GM19023 (cell line): ENCODE measurements around the gene EVA1C.
"Not testable (repeated sequence)": the region's sequence is repeated elsewhere in the genome, so short reads cannot be mapped to it uniquely, and the experiment has no call there.

ENCODE experiments used
- ATAC-seq: cut with Tn5 transposase; IDR thresholded peaks from one replicate; pipeline ENCODE4 v1.9.1; 2021; ENCODE audit warnings: mild to moderate bottlenecking, moderate library complexity; ENCODE audit not compliant: unreplicated experiment

Gene EVA1C

DNA sequence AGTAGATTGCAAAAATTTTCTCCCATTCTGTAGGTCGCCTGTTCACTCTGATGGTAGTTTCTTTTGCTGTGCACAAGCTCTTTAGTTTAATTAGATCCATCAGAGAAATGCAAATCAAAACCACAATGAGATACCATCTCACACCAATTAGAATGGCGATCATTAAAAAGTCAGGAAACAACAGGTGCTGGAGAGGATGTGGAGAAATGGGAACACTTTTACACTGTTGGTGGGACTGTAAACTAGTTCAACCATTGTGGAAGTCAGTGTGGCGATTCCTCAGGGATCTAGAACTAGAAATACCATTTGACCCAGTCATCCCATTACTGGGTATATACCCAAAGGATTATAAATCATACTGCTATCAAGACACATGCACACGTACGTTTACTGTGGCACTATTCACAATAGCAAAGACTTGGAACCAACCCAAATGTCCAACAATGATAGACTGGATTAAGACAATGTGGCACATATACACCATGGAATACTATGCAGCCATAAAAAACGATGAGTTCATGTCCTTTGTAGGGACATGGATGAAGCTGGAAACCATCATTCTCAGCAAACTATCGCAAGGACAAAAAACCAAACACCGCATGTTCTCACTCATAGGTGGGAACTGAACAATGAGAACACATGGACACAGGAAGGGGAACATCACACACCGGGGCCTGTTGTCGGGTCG is 21.8 kb upstream of the EVA1C start:
- not testable (repeated sequence) for ATAC-seq

- ATAC-seq, result no peak
Measured at GRCh38 chr21:32391755-32392154, 20.8 kb upstream of the EVA1C start.

DNA sequence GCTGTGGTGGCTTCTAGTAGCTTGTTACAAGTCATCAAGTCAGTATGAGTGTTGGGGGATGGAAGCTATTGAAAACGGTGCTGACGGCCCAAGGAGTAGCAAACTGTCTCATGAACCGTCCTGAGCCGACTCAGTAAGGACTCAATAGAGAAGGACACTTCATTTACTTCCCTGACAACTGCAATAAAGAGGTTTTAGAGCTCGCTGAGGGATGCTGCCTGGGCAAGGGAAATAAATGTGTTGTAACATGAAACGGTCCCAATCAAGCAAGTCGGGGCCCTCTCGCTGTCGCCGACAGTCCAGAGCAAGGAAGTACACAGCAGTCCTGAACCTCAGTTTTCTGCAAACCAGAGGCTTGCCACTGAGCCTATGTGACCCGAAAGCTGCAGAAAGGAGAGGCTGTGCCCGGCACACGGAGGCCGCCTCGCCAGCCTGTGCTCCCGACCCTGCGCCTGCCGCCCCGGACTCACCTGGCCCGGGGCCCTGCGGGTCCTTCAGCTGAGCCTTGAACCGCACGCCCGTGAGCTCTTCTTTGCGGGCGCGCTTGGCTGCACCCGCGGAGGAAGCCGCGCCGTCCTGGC is 20.1 kb upstream of the EVA1C start:
- ATAC-seq, result no peak

- ATAC-seq, result peak; percentile 97
Measured at GRCh38 chr21:32392880-32393676, 19.4 kb upstream of the EVA1C start, which contains the start of gene URB1. Gene URB1 (minus strand): TSS chr21:32393012. CDS start chr21:32392910, 102 bp downstream.

DNA sequence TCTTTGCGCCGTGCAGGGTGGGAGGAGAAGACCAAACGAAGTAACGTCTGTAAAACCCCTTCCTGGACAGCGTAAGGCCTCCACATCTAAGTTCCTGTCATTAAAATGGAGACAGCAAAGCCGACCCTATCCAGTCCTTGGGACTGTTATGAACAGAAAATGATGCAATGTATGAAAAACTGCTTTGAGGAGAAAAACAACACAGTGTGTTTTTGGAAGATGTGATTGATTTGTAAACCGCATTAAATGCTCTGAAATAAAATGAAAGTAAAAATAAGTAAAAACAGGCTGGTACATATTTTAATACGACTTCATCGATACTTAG is 18.9 kb upstream of the EVA1C start:
- no peak for ATAC-seq

DNA sequence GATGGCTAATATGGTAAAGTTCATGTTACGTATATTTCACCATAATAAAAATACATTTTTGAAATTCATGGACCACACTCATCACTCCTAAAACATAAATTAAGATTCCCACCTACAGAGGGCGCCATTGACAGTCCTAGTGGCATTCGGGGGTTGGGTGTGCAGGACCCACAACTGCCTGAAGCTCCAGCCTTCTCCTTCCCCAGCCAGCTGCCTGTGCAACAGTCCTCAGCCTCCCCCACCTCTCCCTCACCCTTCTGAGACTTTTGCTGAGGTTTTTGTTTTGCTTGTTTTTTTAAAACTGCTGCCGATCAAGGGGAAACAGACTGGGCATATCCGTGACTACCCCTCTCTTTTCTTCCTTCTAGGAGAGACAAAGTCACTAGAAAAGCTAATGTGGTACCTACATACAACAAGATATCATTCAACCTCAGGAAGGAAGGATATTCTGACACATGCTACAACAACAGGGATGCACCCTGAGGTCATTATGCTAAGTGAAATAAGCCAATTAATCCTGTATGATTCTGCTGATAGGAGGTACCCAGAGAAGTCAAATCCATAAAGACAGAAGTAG is 9.2 kb upstream of the EVA1C start:
- no peak for ATAC-seq

DNA sequence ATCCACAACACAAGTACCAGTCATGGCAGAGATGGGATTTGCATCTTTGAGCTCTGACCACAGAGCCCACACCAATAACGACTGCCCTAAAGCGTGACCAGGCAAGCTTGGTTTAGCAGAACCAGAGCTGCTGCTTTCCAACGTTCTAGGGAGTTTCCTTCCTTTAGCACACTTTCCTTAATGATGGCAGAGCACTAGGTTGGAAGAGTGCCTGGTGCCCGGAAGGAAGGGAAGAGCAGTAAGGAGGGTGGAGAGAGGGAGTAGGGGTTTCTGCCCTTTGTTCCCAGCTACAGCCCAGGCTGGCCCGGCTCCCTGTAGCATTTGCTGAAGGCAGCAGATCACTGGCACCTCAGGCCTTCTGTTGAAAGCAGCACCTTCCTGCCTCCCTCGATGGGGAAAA is 6.1 kb upstream of the EVA1C start:
- no peak for ATAC-seq

- ATAC-seq, result no peak
Measured at GRCh38 chr21:32410291-32410690, 2.2 kb upstream of the EVA1C start.

- no peak for ATAC-seq
Measured at GRCh38 chr21:32410916-32411315, 1.6 kb upstream of the EVA1C start.

GRCh38 chr21:32411350-32412161 is 950 bp upstream of the EVA1C start:
- no peak for ATAC-seq

DNA sequence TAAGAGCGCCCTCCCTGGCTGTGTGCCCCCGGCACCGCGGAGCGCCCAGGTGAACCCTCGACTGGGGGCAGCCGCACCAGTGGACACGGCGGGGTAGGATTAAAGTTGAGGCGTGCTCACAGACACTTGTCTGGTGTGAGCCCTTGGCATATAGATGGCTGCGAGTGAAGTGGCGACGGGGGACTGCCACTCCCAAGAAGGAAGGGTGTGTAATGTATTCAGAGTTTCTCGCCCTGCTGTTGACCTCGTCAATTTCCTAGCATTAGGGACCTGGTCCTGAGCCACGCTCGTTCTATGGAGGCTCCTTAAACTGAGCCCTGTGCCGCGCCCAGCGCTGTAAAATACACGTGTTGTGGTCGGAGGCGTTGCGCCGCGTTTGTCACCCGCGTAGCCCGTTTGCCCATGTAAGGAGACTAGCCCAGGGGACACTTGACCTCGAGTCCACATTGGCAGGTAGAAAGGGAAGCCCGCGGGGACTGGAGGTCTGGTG is 554 bp downstream of the EVA1C start:
- no peak for ATAC-seq

DNA sequence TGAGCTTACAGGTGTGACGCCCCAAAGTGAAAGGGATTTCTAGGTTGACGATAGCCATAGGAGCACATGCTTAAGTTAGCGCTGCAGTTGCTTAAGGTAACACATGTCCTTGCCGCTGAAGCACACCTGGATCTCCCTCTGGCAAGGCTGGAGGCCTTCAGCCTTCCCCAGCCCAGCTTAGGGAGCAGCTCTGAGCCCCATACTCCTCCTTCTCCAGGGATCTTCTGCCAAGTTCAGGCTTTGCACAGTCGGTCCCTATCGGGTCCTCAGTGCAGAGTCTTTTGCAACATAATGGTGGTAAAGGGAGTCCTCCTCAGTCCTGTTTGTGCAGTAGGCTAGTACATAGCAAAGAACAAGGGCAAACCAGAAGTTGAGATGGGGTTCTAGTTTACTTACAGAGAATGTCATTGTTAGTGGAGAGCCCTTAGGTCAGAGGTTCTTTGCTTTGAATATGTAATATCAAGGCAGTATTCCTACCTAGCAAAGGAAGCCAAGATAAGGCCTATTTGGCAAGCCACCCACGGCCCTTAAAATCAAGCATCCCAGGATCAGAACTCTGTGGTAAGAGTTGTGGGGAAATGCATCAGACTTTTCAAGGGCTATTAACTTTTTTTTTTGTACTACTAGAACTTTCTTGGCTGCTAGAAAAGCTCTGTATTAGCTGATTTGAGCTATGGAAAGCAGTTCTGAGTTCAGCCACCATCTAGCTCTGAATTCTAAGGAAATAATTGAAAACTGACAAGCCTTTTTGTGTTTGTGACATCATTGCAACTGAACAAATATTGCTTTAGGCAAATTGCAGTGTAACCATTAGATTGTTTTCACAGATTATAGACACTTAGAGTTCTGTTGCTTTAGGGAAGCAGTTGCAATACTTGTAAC is 1.4 kb downstream of the EVA1C start:
- no peak for ATAC-seq

DNA sequence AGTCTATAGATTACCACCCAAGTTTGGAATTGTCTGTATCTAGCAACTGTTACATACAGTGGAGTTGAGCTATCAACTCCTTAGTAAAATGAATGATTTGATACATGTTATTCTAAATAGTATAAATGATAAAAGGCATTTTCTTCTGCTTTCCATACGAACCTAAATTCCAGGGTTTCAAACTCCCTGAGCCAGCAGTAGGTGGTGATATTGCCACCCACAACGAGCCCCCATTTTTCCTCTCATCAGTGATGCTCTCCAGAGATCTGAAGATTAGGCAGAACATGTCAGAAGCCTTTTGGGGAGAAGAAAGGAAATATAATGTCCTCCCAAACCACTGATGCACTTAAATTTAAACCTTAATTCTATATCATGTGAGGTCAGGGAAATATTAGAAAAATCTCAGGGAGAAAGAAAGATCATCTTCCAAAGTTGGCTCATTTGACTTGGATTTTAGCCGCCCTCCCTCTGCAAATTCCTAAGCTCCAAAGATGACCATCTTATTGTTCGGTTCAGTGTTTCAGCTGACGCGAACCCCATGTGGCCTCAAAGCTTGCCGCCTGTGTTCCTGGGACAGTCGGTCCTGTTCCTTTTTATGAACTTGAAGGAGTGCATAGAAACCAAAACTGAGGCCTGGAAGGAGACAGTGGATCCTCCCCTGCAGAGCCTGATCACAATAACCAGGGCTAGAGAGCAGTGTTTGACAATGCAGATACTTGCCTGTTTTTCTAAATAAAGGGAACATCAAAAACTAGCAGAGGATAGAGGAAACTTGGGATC is 2.3 kb downstream of the EVA1C start:
- no peak for ATAC-seq

GRCh38 chr21:32415451-32416398 is 3.2 kb downstream of the EVA1C start:
- no peak for ATAC-seq

DNA sequence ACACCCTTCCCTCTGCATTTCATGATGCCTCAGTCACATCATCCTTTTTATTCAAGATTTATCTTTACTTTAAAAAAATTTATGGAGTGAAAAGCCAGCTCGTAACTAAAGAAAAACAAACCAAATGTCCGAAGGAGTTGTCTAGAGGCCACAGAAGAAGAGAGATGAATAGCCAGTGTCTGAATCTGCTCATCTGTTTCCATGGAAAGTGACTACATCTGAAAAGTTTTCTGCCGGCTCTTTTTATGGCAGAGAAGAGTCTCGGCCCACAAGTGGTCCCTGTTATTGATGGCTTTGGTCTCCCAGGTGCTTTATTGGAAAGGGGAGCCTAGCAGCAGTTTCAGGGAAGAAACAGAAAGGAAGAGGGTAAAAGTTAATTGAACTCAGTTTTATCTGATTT is 5.6 kb downstream of the EVA1C start:
- no peak for ATAC-seq

DNA sequence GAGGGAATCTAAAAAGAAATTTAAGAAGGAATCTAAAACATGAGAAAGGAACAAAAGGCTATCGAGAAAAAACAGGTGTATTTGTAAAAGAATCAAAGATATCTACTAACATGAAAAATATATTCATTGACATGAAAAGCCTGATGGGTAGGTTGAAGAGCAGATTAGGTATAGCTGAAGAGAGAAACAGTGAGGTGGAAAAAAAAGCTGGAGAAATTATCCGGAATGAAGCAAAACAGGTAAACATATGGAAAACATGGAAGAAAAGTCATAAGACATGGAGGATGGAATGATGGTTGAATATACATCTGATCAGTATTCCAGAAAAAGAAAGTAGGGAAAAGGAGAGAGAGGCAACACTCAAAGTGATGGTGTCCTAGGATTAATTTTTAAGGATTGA is 9.6 kb downstream of the EVA1C start:
- no peak for ATAC-seq

DNA sequence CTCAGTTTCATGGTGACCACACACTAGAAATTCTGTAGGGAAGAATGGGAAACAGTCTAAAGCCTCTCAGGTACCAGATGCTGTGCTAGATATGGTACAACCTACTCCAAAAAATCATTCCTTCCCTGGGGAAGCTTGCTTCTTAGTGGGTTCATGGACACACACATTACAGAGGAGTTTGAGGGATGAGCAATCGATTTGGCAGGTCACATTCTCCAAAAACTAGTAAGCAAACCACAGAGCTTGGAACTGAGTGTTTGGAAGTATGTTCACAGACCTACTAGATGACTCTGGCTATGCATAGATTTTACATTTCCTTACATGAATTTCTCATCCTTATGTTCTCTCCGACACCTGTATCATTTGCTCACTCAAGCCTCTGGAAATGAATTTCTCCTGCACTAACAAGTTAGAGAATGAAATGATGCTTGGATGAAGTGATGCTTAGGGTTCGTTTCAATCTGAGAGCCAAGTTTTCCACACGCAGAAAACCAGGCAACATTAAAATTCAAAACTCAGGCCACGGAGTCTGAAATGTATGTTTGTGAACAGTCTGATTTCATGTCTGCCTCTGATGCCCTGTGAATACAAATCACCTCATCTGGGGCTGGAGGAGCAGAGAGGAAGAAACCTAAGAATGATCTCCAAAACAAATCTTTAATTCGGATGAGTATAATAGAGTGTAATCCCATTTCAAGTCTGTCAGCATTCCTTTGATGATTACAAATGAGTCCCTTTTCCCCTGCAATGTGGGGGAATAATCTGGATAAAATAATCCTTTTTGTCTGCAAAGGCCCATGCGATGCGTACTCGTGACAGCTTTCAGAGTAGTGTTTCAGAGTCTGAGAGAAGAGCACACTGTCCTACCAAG is 11.0 kb downstream of the EVA1C start:
- no peak for ATAC-seq
